Measurements from ENCODE around the gene KRT80.

- no peak for TF ChIP-seq SRF (IDR thresholded peaks at IDR 0.05; ENCODE audit: low read depth, low read length)
- no peak for TF ChIP-seq ZBTB49 (CRISPR knock-in tag; IDR thresholded peaks at IDR 0.05; ENCODE audit: borderline replicate concordance)
- no peak for TF ChIP-seq DPF2 (CRISPR knock-in tag; IDR thresholded peaks at IDR 0.05; ENCODE audit: borderline replicate concordance, low read depth)
- TF ChIP-seq RNF2 (conservative IDR thresholded peaks at IDR 0.05; ENCODE audit: low read depth) = no peak
- TF ChIP-seq MYNN (CRISPR knock-in tag; IDR thresholded peaks at IDR 0.05; ENCODE audit: low read depth) = no peak
- TF ChIP-seq ELF1 (CRISPR knock-in tag; IDR thresholded peaks at IDR 0.05) = no peak
- no peak for TF ChIP-seq NCOA5 (CRISPR knock-in tag; IDR thresholded peaks at IDR 0.05)
- no peak for TF ChIP-seq IRF9 (CRISPR knock-in tag; IDR thresholded peaks at IDR 0.05; ENCODE audit: borderline replicate concordance)
- TF ChIP-seq NFRKB (IDR thresholded peaks at IDR 0.05) = no peak
- no peak for TF ChIP-seq ZBTB1 (CRISPR knock-in tag; IDR thresholded peaks at IDR 0.05; ENCODE audit: borderline replicate concordance)
- TF ChIP-seq SP1 (IDR thresholded peaks at IDR 0.05) = no peak
- TF ChIP-seq SP1 (CRISPR knock-in tag; IDR thresholded peaks at IDR 0.05) = no peak
- no peak for TF ChIP-seq ZNF788 (CRISPR knock-in tag; IDR thresholded peaks at IDR 0.05; ENCODE audit: borderline replicate concordance)
Measured at GRCh38 chr12:52156311-52156710, 35.5 kb downstream of the KRT80 start.
